CD4-positive, alpha-beta T cell treated with Interferon alpha-2 for 1 hour (primary cell): ENCODE results near the gene ACAA2.

Experiments
- DNase-seq, 2 donors: peaks; one replicate each; pipeline ENCODE4 v3.0.0-alpha.2; 2020 to 2022

Gene ACAA2

GRCh38 chr18:49813319-49814146 is at the start of gene ACAA2:
ACAA2 (minus strand) TSS chr18:49813533; CDS start chr18:49813484, 49 bp downstream.
- DNase-seq = peak; percentile 81 to 86

- no peak for DNase-seq
Observed at GRCh38 chr18:49862656-49863385, 49.5 kb upstream of the ACAA2 start.

GRCh38 chr18:49861659-49862058 is 48.3 kb upstream of the ACAA2 start:
- peak in 1 of 2 donors; percentile 37 for DNase-seq

GRCh38 chr18:49859725-49860124 is 46.4 kb upstream of the ACAA2 start:
- no peak for DNase-seq

GRCh38 chr18:49859021-49859359 is 45.7 kb upstream of the ACAA2 start:
- DNase-seq = no peak

GRCh38 chr18:49858309-49859020 is 45.1 kb upstream of the ACAA2 start:
- peak; percentile 29 to 61 for DNase-seq

GRCh38 chr18:49857708-49858107 is 44.4 kb upstream of the ACAA2 start:
- no peak for DNase-seq

GRCh38 chr18:49856496-49856895 is 43.2 kb upstream of the ACAA2 start:
- no peak for DNase-seq

GRCh38 chr18:49855711-49856415 is 42.5 kb upstream of the ACAA2 start:
- no peak for DNase-seq

- no peak for DNase-seq
Observed at GRCh38 chr18:49854681-49855080, 41.3 kb upstream of the ACAA2 start.

- DNase-seq = no peak
Observed at GRCh38 chr18:49853436-49853835, 40.1 kb upstream of the ACAA2 start.

GRCh38 chr18:49853011-49853410 is 39.7 kb upstream of the ACAA2 start:
- no peak for DNase-seq

GRCh38 chr18:49851624-49852023 is 38.3 kb upstream of the ACAA2 start:
- DNase-seq = no peak

GRCh38 chr18:49850636-49851035 is 37.3 kb upstream of the ACAA2 start:
- DNase-seq = no peak

- DNase-seq = no peak
Observed at GRCh38 chr18:49849331-49850217, 36.2 kb upstream of the ACAA2 start.

- DNase-seq = no peak
Observed at GRCh38 chr18:49848115-49848514, 34.8 kb upstream of the ACAA2 start.

- no peak for DNase-seq
Observed at GRCh38 chr18:49847524-49847923, 34.2 kb upstream of the ACAA2 start.

- no peak for DNase-seq
Observed at GRCh38 chr18:49846718-49847470, 33.6 kb upstream of the ACAA2 start.

GRCh38 chr18:49846361-49846662 is 33.0 kb upstream of the ACAA2 start:
- no peak for DNase-seq

- DNase-seq = no peak
Observed at GRCh38 chr18:49845629-49846360, 32.5 kb upstream of the ACAA2 start.

- no peak for DNase-seq
Observed at GRCh38 chr18:49844903-49845302, 31.6 kb upstream of the ACAA2 start.
